Uterus (tissue), 4 donors: ENCODE measurements around the gene PVALB. TPM values are rescaled to one million over a fixed set of nuclear protein-coding genes. Genes with fewer than 3 reads are reported as not detected.

Source experiments
- DNase-seq, 2 donors: peaks; one replicate each; pipeline ENCODE4 v3.0.0-alpha.2; 2019 to 2020
- H3K27ac ChIP-seq, 2 donors: fragments of 200-600 bp; sonication (generic); 1 replicate in 1 of 2; 2 replicates in 1 of 2; pipeline ENCODE4 v1.5.1; 2016 to 2018
- H3K27me3 ChIP-seq, 2 donors: fragments of 200-600 bp; sonication (generic); one replicate each; pipeline ENCODE4 v1.5.1; 2018 to 2019; ENCODE audit warnings: control low read depth in 1 of 2
- H3K36me3 ChIP-seq, 2 donors: fragments of 200-600 bp; sonication (generic); one replicate each; pipeline ENCODE4 v1.5.1; 2019; ENCODE audit warnings: control low read depth in 1 of 2
- H3K4me1 ChIP-seq, 2 donors: fragments of 200-600 bp; sonication (generic); one replicate each; pipeline ENCODE4 v1.5.1; 2018 to 2019; ENCODE audit warnings: control low read depth in 1 of 2
- H3K4me3 ChIP-seq, 2 donors: fragments of 200-600 bp; sonication (generic); 1 replicate in 1 of 2; 2 replicates in 1 of 2; pipeline ENCODE4 v1.5.1; 2018 to 2019; ENCODE audit warnings: mild to moderate bottlenecking in 1 of 2
- H3K9me3 ChIP-seq, 2 donors: fragments of 200-600 bp; sonication (generic); one replicate each; pipeline ENCODE4 v1.5.1; 2019; ENCODE audit warnings: control low read depth in 1 of 2
- CTCF ChIP-seq, 4 experiments: fragments of 200-600 bp in 2 of 4; fragments of 450-650 bp in 2 of 4; sonication (generic) in 2 of 4; IDR thresholded peaks; one replicate each; pipeline ENCODE4 v1.5.1; 2016 to 2019; ENCODE audit warnings: antibody characterized with exemption in 4 of 4, mild to moderate bottlenecking in 2 of 4, moderate library complexity in 1 of 4
- POLR2A ChIP-seq, 2 donors: fragments of 450-650 bp; IDR thresholded peaks; one replicate each; pipeline ENCODE4 v1.6.1; 2016; ENCODE audit warnings: antibody characterized with exemption in 2 of 2, mild to moderate bottlenecking in 1 of 2, moderate library complexity in 1 of 2
- intact Hi-C: fragments of 100-400 bp; cut with DNase I; formaldehyde crosslinking; loops from one replicate; pipeline ENCODE4 v1.15.1; 2023; ENCODE audit warnings: low total_unique reads
- total RNA-seq, 4 donors: library from RNA; depleted of rRNA in 3 of 4; stranded (reverse); fragments of >200 nt in 3 of 4; gene quantifications; one replicate each; pipeline versions ENCODE4 v1.1.0 to v1.2.4, GENCODE V29; 2014 to 2023
- donor health status: DM: yes; HTN: yes; CAD: no.

The PVALB gene
- total RNA-seq, 4 donors from 2014 or later, result 2.3 TPM; not detected in 3

DNA sequence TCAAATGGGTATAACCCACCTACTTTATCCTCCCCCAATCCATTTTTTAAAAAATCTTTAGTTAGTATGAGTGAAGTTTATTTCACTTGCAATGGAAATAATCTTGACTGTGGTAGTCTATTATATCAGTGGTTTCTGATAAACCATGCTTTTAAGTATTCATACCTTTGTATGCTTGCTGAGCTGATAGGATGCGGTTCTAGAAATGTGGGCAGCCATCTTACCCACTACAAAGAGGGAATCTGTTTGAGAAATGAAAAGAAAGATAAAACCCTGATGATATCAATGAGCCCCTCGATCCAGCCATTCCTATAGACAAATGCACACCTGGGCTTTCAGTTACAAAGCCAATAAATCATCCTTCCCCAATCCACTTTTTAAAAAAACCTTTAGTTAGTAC, 13.8 kb upstream of the PVALB start:
- Histone ChIP-seq H3K27ac (no peak overlapping the region), H3K36me3 (no peaks in the 10 kb centered on the region), H3K4me3 (no peak overlapping the region), H3K4me1 (no peaks in the 10 kb centered on the region), H3K9me3 (no peaks in the 10 kb centered on the region), H3K27me3 (no peaks in the 10 kb centered on the region)
- intact Hi-C loops, result no loop called here
- TF ChIP-seq POLR2A (IDR thresholded peaks at IDR 0.05), result no peak
- TF ChIP-seq CTCF (IDR thresholded peaks at IDR 0.05), result no peak
- DNase-seq, result no peak

DNA sequence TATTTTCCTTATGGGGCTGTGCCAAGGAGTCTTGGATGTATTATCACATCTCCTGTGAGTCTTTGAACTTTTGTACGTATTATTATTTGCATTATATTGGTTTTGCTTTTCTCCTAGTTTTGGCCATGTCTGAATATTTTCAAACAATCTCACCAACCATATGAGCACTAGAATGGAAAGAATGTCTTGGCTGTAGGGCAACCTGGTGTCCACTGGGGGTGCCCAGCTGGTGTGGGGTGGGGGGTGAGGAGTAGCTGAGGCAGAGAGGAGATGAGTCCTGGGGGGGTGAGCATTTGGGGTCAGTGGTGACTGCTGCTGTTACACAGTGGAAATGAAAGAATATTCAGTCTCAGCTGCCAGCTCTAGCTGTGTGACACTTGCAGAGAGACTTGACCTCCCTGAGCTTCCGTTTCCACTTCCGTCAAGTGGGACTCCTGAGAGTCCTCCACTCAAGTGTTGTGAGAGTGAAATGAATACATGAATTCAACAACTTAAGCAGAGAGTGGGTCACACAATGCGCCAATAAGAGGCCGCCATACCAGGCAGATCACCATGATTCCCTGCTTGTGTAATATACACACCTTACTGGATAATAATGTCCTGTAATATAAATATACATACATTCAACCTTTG, 12.7 kb upstream of the PVALB start:
- Histone ChIP-seq H3K4me1 (no peaks in the 10 kb centered on the region), H3K27me3 (no peaks in the 10 kb centered on the region), H3K9me3 (no peaks in the 10 kb centered on the region), H3K27ac (no peak overlapping the region), H3K36me3 (no peaks in the 10 kb centered on the region), H3K4me3 (no peak overlapping the region)
- TF ChIP-seq CTCF (IDR thresholded peaks at IDR 0.05), result no peak
- TF ChIP-seq POLR2A (IDR thresholded peaks at IDR 0.05), result no peak
- no peak for DNase-seq
- intact Hi-C loops, result no loop called here

DNA sequence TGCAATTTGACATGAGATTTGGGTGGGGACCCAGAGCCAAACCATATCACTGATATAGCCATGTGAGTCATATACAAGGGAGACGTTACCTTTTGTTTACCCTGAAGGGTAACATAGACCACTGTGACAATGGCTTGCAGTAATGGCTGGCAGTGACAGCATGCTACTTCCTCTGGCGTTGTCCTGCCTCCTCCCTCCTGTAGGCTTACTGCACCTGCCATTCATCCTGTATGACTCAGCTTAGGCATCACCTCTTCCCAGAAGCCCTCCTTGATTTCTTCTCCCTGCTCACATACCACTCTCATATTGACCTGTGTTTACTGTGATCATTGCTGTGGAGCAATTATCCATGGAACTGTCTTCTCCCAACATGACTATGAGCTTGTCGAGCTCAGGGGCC, 12.0 kb upstream of the PVALB start:
- no peak for DNase-seq
- Histone ChIP-seq H3K4me3 (no peak overlapping the region), H3K36me3 (no peaks in the 10 kb centered on the region), H3K27ac (no peak overlapping the region), H3K4me1 (no peaks in the 10 kb centered on the region), H3K9me3 (no peaks in the 10 kb centered on the region), H3K27me3 (no peaks in the 10 kb centered on the region)
- intact Hi-C loops, result no loop called here
- TF ChIP-seq CTCF (IDR thresholded peaks at IDR 0.05), result no peak
- no peak for TF ChIP-seq POLR2A (IDR thresholded peaks at IDR 0.05)

- H3K27me3 ChIP-seq, result no peaks in the 10 kb centered on the region
- intact Hi-C loops, result no loop called here
- DNase-seq, result no peak
- H3K9me3 ChIP-seq, result no peaks in the 10 kb centered on the region
- no peaks in the 10 kb centered on the region for H3K4me1 ChIP-seq
- H3K36me3 ChIP-seq, result no peaks in the 10 kb centered on the region
- no peak overlapping the region for H3K27ac ChIP-seq
- TF ChIP-seq CTCF (IDR thresholded peaks at IDR 0.05), result no peak
- TF ChIP-seq POLR2A (IDR thresholded peaks at IDR 0.05), result no peak
- H3K4me3 ChIP-seq, result no peak overlapping the region
These were observed 9.4 kb upstream of the PVALB start for GRCh38 chr22:36826262-36826661.

DNA sequence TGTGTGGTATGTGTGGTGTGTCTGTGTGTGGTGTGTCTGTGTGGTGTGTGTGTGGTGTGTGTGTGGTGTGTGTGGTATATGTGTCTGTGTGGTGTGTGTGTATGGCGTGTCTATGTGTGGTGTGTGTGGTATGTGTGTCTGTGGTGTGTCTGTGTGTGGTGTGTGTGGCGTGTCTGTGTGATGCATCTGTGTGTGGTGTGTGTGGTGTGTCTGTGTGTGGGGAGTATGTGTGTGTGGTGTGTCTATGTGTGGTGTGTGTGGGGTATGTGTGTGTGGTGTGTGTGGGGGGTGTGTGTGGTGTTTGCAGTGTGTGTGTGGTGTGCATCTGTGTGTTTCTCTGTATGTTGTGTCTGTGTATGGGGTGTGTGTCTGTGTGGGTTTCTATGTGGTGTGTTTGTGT, 7.8 kb upstream of the PVALB start:
- no peaks in the 10 kb centered on the region for H3K9me3 ChIP-seq

More for the DNA sequence above, 7.8 kb upstream of the PVALB start:
- no peaks in the 10 kb centered on the region for H3K4me1 ChIP-seq
- H3K27ac ChIP-seq, result no peak overlapping the region
- intact Hi-C loops, result no loop called here
- H3K27me3 ChIP-seq, result no peaks in the 10 kb centered on the region
- no peak overlapping the region for H3K4me3 ChIP-seq
- H3K36me3 ChIP-seq, result no peaks in the 10 kb centered on the region
- no peak for DNase-seq
- TF ChIP-seq POLR2A (IDR thresholded peaks at IDR 0.05) (no peak), CTCF (IDR thresholded peaks at IDR 0.05) (no peak)
